HAP-1 (cell line): ENCODE measurements around the gene HAO1.

Source experiments
- DNase-seq, 2 experiments: peaks; one replicate each; pipeline ENCODE4 v3.0.0-alpha.2; 2016 to 2020; ENCODE audit warnings: low spot score in 2 of 2
- H3K27me3 ChIP-seq: fragments of 250-450 bp; sonication (Bioruptor Pico); 2 replicates; pipeline ENCODE4 v1.5.1; 2020; ENCODE audit warnings: low read depth, mild to moderate bottlenecking, moderate library complexity
- H3K36me3 ChIP-seq: fragments of 250-450 bp; sonication (Bioruptor Pico); replicated peaks from 2 replicates; pipeline ENCODE4 v1.5.1; 2020; ENCODE audit warnings: mild to moderate bottlenecking
- H3K4me1 ChIP-seq: fragments of 250-450 bp; sonication (Bioruptor Pico); 2 replicates; pipeline ENCODE4 v1.5.1; 2020; ENCODE audit warnings: mild to moderate bottlenecking
- H3K4me3 ChIP-seq: fragments of 250-450 bp; sonication (Bioruptor Pico); 2 replicates; pipeline ENCODE4 v1.5.1; 2020; ENCODE audit warnings: mild to moderate bottlenecking, moderate library complexity
- H3K9me3 ChIP-seq: fragments of 250-450 bp; sonication (Bioruptor Pico); 2 replicates; pipeline ENCODE4 v1.5.1; 2020; ENCODE audit warnings: mild to moderate bottlenecking, moderate library complexity
- in situ Hi-C: fragments of 300-500 bp; cut with MboI; formaldehyde crosslinking; loops from 3 replicates; pipeline ENCODE4 v1.14.3; 2020; ENCODE audit warnings: low sequenced_read_pairs, inconsistent platforms, mixed read lengths

HAO1 gene

GRCh38 chr20:7911586-7912330 is 28.5 kb downstream of the HAO1 start:
- H3K36me3 ChIP-seq: no peaks in the 10 kb centered on the region
- no peaks in the 10 kb centered on the region for H3K4me1 ChIP-seq
- H3K4me3 ChIP-seq: no peak overlapping the region
- H3K9me3 ChIP-seq: no peaks in the 10 kb centered on the region
- in situ Hi-C loops: no loop called here
- peaks cover 15% of the 10 kb centered on the region for H3K27me3 ChIP-seq
- no peak for DNase-seq

GRCh38 chr20:7908905-7909304 is 31.4 kb downstream of the HAO1 start:
- Histone ChIP-seq H3K9me3 (no peaks in the 10 kb centered on the region), H3K27me3 (peaks cover 15% of the 10 kb centered on the region), H3K36me3 (no peaks in the 10 kb centered on the region), H3K4me1 (no peaks in the 10 kb centered on the region), H3K4me3 (no peak overlapping the region)
- no peak for DNase-seq
- in situ Hi-C loops: no loop called here

- in situ Hi-C loops: no loop called here
- H3K4me1 ChIP-seq: no peaks in the 10 kb centered on the region
- no peak overlapping the region for H3K4me3 ChIP-seq
Observed at GRCh38 chr20:7903429-7903828, 36.8 kb downstream of the HAO1 start.

GRCh38 chr20:7902879-7903278 is 37.4 kb downstream of the HAO1 start:
- in situ Hi-C loops: no loop called here
- Histone ChIP-seq H3K36me3 (no peaks in the 10 kb centered on the region), H3K4me3 (no peak overlapping the region), H3K4me1 (no peaks in the 10 kb centered on the region), H3K27me3 (no peaks in the 10 kb centered on the region), H3K9me3 (no peaks in the 10 kb centered on the region)
- no peak for DNase-seq

More at GRCh38 chr20:7903429-7903828, 36.8 kb downstream of the HAO1 start:
- Histone ChIP-seq H3K27me3 (no peaks in the 10 kb centered on the region), H3K36me3 (no peaks in the 10 kb centered on the region), H3K9me3 (no peaks in the 10 kb centered on the region)
- no peak for DNase-seq

- H3K27me3 ChIP-seq: no peaks in the 10 kb centered on the region
- no peak for DNase-seq
- in situ Hi-C loops: no loop called here
- no peaks in the 10 kb centered on the region for H3K9me3 ChIP-seq
- no peak overlapping the region for H3K4me3 ChIP-seq
- no peaks in the 10 kb centered on the region for H3K4me1 ChIP-seq
- no peaks in the 10 kb centered on the region for H3K36me3 ChIP-seq
Observed at GRCh38 chr20:7897781-7898364, 42.4 kb downstream of the HAO1 start.

GRCh38 chr20:7893014-7893730 is 47.1 kb downstream of the HAO1 start:
- H3K27me3 ChIP-seq: no peaks in the 10 kb centered on the region
- H3K9me3 ChIP-seq: no peaks in the 10 kb centered on the region
- H3K36me3 ChIP-seq: no peaks in the 10 kb centered on the region
- in situ Hi-C loops: no loop called here
- DNase-seq: no peak
- H3K4me1 ChIP-seq: no peaks in the 10 kb centered on the region
- H3K4me3 ChIP-seq: no peak overlapping the region

GRCh38 chr20:7891705-7892104 is 48.6 kb downstream of the HAO1 start:
- Histone ChIP-seq H3K4me1 (no peaks in the 10 kb centered on the region), H3K4me3 (no peak overlapping the region), H3K36me3 (no peaks in the 10 kb centered on the region), H3K27me3 (no peaks in the 10 kb centered on the region), H3K9me3 (no peaks in the 10 kb centered on the region)
- DNase-seq: no peak
- in situ Hi-C loops: no loop called here

GRCh38 chr20:7889736-7890135 is 50.5 kb downstream of the HAO1 start:
- no peak for DNase-seq
- H3K36me3 ChIP-seq: no peaks in the 10 kb centered on the region
- H3K4me1 ChIP-seq: no peaks in the 10 kb centered on the region
- no peak overlapping the region for H3K4me3 ChIP-seq
- no peaks in the 10 kb centered on the region for H3K27me3 ChIP-seq
- no peaks in the 10 kb centered on the region for H3K9me3 ChIP-seq
- in situ Hi-C loops: no loop called here

- no peaks in the 10 kb centered on the region for H3K9me3 ChIP-seq
- DNase-seq: no peak
- in situ Hi-C loops: no loop called here
- no peaks in the 10 kb centered on the region for H3K36me3 ChIP-seq
- H3K4me3 ChIP-seq: no peak overlapping the region
- no peaks in the 10 kb centered on the region for H3K27me3 ChIP-seq
- no peaks in the 10 kb centered on the region for H3K4me1 ChIP-seq
Observed at GRCh38 chr20:7883741-7884140, 56.5 kb downstream of the HAO1 start.

- no peak for DNase-seq
- Histone ChIP-seq H3K4me1 (no peaks in the 10 kb centered on the region), H3K9me3 (no peaks in the 10 kb centered on the region), H3K36me3 (no peaks in the 10 kb centered on the region), H3K27me3 (no peaks in the 10 kb centered on the region), H3K4me3 (no peak overlapping the region)
- in situ Hi-C loops: no loop called here
Observed at GRCh38 chr20:7883309-7883708, 56.9 kb downstream of the HAO1 start.

GRCh38 chr20:7882076-7882475 is 58.2 kb downstream of the HAO1 start:
- no peak for DNase-seq
- no peaks in the 10 kb centered on the region for H3K9me3 ChIP-seq
- in situ Hi-C loops: no loop called here
- H3K36me3 ChIP-seq: no peaks in the 10 kb centered on the region
- no peak overlapping the region for H3K4me3 ChIP-seq
- no peaks in the 10 kb centered on the region for H3K27me3 ChIP-seq
- H3K4me1 ChIP-seq: no peaks in the 10 kb centered on the region

GRCh38 chr20:7881551-7881950 is 58.7 kb downstream of the HAO1 start:
- H3K36me3 ChIP-seq: no peaks in the 10 kb centered on the region
- H3K9me3 ChIP-seq: no peaks in the 10 kb centered on the region
- in situ Hi-C loops: no loop called here
- H3K4me1 ChIP-seq: no peaks in the 10 kb centered on the region
- H3K27me3 ChIP-seq: no peaks in the 10 kb centered on the region
- DNase-seq: no peak
- no peak overlapping the region for H3K4me3 ChIP-seq

GRCh38 chr20:7879883-7880282 is 60.4 kb downstream of the HAO1 start:
- Histone ChIP-seq H3K36me3 (no peaks in the 10 kb centered on the region), H3K9me3 (no peaks in the 10 kb centered on the region), H3K4me1 (no peaks in the 10 kb centered on the region), H3K27me3 (no peaks in the 10 kb centered on the region), H3K4me3 (no peak overlapping the region)
- in situ Hi-C loops: no loop called here
- no peak for DNase-seq

- DNase-seq: no peak
- in situ Hi-C loops: no loop called here
- H3K36me3 ChIP-seq: no peaks in the 10 kb centered on the region
- no peaks in the 10 kb centered on the region for H3K4me1 ChIP-seq
- no peak overlapping the region for H3K4me3 ChIP-seq
- H3K27me3 ChIP-seq: peaks cover 4% of the 10 kb centered on the region; the same call in 1 of the 2 replicates
- H3K9me3 ChIP-seq: no peaks in the 10 kb centered on the region
Observed at GRCh38 chr20:7868108-7868507, 72.2 kb downstream of the HAO1 start.
